ENCODE data around the gene RAB40B.
A peak's percentile ranks its signal among the peaks of the same experiment; 100 is the strongest.

Gene RAB40B

GRCh38 chr17:82702231-82702927 is 3.9 kb upstream of the RAB40B start:
- H3K4me1 ChIP-seq (ENCODE audit: insufficient read depth, poor library complexity, severe bottlenecking), result no peaks in the 10 kb centered on the region
- no peak for ATAC-seq (ENCODE audit: low read depth)
- TF ChIP-seq CTCF (IDR thresholded peaks at IDR 0.05; ENCODE audit: poor library complexity, severe bottlenecking), result no peak
- DNase-seq (ENCODE audit: low spot score), result no peak
- H3K27ac ChIP-seq (ENCODE audit: poor library complexity, severe bottlenecking), result no peak overlapping the region
- H3K27me3 ChIP-seq (ENCODE audit: insufficient read depth, poor library complexity, severe bottlenecking), result no peaks in the 10 kb centered on the region
- no peak overlapping the region for H3K4me3 ChIP-seq (ENCODE audit: severe bottlenecking)
- no peaks in the 10 kb centered on the region for H3K9me3 ChIP-seq (ENCODE audit: severe bottlenecking)
- no peaks in the 10 kb centered on the region for H3K36me3 ChIP-seq (ENCODE audit: low read depth)

- no peaks in the 10 kb centered on the region for H3K9me3 ChIP-seq (ENCODE audit: severe bottlenecking)
- no peaks in the 10 kb centered on the region for H3K27me3 ChIP-seq (ENCODE audit: insufficient read depth, poor library complexity, severe bottlenecking)
- no peaks in the 10 kb centered on the region for H3K36me3 ChIP-seq (ENCODE audit: low read depth)
- no peak overlapping the region for H3K4me3 ChIP-seq (ENCODE audit: severe bottlenecking)
- DNase-seq (ENCODE audit: low spot score) (no peak), ATAC-seq (ENCODE audit: low read depth) (no peak)
- H3K4me1 ChIP-seq (ENCODE audit: insufficient read depth, poor library complexity, severe bottlenecking), result no peaks in the 10 kb centered on the region
- H3K27ac ChIP-seq (ENCODE audit: poor library complexity, severe bottlenecking), result no peak overlapping the region
- TF ChIP-seq CTCF (IDR thresholded peaks at IDR 0.05; ENCODE audit: poor library complexity, severe bottlenecking), result no peak
Measured at GRCh38 chr17:82699551-82699950, 1.1 kb upstream of the RAB40B start.

- H3K27me3 ChIP-seq (ENCODE audit: insufficient read depth, poor library complexity, severe bottlenecking), result no peaks in the 10 kb centered on the region
- ATAC-seq (ENCODE audit: low read depth) (peak; percentile 3; the same call in 2 of the 3 replicates), DNase-seq (ENCODE audit: low spot score) (no peak)
- no peaks in the 10 kb centered on the region for H3K9me3 ChIP-seq (ENCODE audit: severe bottlenecking)
- no peaks in the 10 kb centered on the region for H3K4me1 ChIP-seq (ENCODE audit: insufficient read depth, poor library complexity, severe bottlenecking)
- no peak for TF ChIP-seq CTCF (IDR thresholded peaks at IDR 0.05; ENCODE audit: poor library complexity, severe bottlenecking)
- H3K4me3 ChIP-seq (ENCODE audit: severe bottlenecking), result peak overlapping the region; percentile 56
- H3K27ac ChIP-seq (ENCODE audit: poor library complexity, severe bottlenecking), result no peak overlapping the region
- no peaks in the 10 kb centered on the region for H3K36me3 ChIP-seq (ENCODE audit: low read depth)
Measured at GRCh38 chr17:82698974-82699442, 510 bp upstream of the RAB40B start.

- Histone ChIP-seq H3K9me3 (ENCODE audit: severe bottlenecking) (no peaks in the 10 kb centered on the region), H3K4me1 (ENCODE audit: insufficient read depth, poor library complexity, severe bottlenecking) (no peaks in the 10 kb centered on the region), H3K27ac (ENCODE audit: poor library complexity, severe bottlenecking) (no peak overlapping the region), H3K36me3 (ENCODE audit: low read depth) (no peaks in the 10 kb centered on the region), H3K27me3 (ENCODE audit: insufficient read depth, poor library complexity, severe bottlenecking) (no peaks in the 10 kb centered on the region), H3K4me3 (ENCODE audit: severe bottlenecking) (peak overlapping the region; percentile 56)
- no peak for TF ChIP-seq CTCF (IDR thresholded peaks at IDR 0.05; ENCODE audit: poor library complexity, severe bottlenecking)
- no peak for DNase-seq (ENCODE audit: low spot score)
- ATAC-seq (ENCODE audit: low read depth), result no peak
Measured at GRCh38 chr17:82697808-82698064, 762 bp downstream of the RAB40B start.

Data from RWPE2 (cell line).